ENCODE data around the gene CXorf38. TPM values are rescaled to one million over a fixed set of nuclear protein-coding genes. Genes with fewer than 3 reads are reported as not detected.

The CXorf38 gene
- total and polyA plus RNA-seq, 2 donors (not counting 1 experiment from before 2014, with no cell fraction given), result 26.4 to 28.1 TPM

DNA sequence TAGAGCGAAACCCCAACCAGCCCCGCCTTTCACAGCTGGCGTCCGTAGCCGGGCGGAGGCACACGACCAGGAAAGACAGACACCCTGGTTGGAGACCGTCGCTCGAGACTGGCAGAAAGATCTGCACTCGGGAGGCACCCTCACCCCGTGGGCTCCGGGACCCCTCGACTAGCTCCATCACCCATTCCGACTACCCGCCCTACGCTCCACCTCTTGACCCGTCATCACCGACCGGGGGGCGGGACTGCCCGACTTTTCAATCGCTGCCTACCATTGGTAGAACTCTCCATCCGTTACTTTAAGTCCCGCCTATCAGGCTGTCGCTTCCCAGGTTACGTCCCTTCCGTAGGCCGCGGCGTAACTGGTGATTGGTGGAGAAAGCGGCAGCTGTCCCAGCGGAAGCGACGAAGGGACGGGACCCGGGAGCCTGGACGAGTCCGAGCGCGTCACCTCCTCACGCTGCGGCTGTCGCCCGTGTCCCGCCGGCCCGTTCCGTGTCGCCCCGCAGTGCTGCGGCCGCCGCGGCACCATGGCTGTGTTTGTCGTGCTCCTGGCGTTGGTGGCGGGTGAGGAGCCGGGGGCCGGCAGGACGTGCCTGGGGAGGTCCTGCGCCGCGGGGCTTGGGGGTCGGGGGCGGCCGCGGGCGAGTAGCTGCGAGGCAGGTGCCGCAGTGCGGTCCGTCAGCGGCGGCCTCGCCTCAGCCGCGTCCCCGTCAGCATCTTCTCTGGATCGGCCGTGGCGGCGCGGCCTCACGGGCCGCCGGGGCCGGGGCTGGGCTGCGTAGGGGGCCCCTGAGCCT lies 66.6 kb downstream of the CXorf38 start, which contains the start of gene ATP6AP2:
ATP6AP2 (plus strand) TSS at position 434 of the 799 bp plus-strand sequence; CDS start at position 530, 96 bp downstream.
- H3K79me2 ChIP-seq (ENCODE audit: control insufficient read depth, insufficient read depth, low read length), result peaks cover 39% of the 10 kb centered on the region
- no peaks in the 10 kb centered on the region for H3K27me3 ChIP-seq (replicated peaks in 1 of 4; ENCODE audit: control extremely low read depth in 1 of 4, control insufficient read depth in 3 of 4, insufficient read depth in 4 of 4, low read length in 3 of 4)
- no peaks in the 10 kb centered on the region for H4K20me1 ChIP-seq (ENCODE audit: control insufficient read depth, insufficient read depth, low read length, poor library complexity, severe bottlenecking)
- peak within 1 kb of the TSS; percentile 24 to 74 (median 68) for H3K4me3 ChIP-seq (ENCODE audit: control extremely low read depth in 1 of 5, extremely low read depth in 1 of 5, insufficient read depth in 1 of 5, low read depth in 2 of 5, low read length in 4 of 5)
- Mint-ChIP-seq H3K27ac (peak within 1 kb of the TSS; percentile 96), H3K9me3 (ENCODE audit: insufficient read depth) (no peaks in the 10 kb centered on the region), H3K4me1 (peaks cover 25% of the 10 kb centered on the region), H3K27me3 (no peaks in the 10 kb centered on the region), H3K4me3 (peak within 1 kb of the TSS; percentile 93)
- no peaks in the 10 kb centered on the region for H3K36me3 ChIP-seq (replicated peaks in 1 of 2; ENCODE audit: control extremely low read depth in 1 of 2, control insufficient read depth in 1 of 2, extremely low read depth in 1 of 2, insufficient read depth in 2 of 2, low read length in 1 of 2)
- ATAC-seq (ENCODE audit: low read depth), result peak; percentile 95
- peak within 1 kb of the TSS; percentile 73 for H3K9ac ChIP-seq (ENCODE audit: low read length)
- H2AFZ ChIP-seq (ENCODE audit: insufficient read depth, low read depth, low read length, poor library complexity, severe bottlenecking), result peak within 1 kb of the TSS; percentile 67
- intact Hi-C loops (cut with micrococcal nuclease), result loop anchor here (1.0 kb wide), 1 partner anchor 67 kb away; the partner anchor contains the start of gene CXorf38
- peak within 1 kb of the TSS; percentile 70 for H3K4me2 ChIP-seq (replicated peaks; ENCODE audit: low read depth, low read length, poor library complexity, severe bottlenecking)
- no peaks in the 10 kb centered on the region for H3K9me3 ChIP-seq (ENCODE audit: control extremely low read depth in 1 of 3, control insufficient read depth in 2 of 3, insufficient read depth in 1 of 3, low read length in 2 of 3)
- WGBS (ENCODE audit: insufficient coverage), result under 1% methylated on average over 60 of the region's 89 CpGs
- CTCF ChIA-PET, result interaction anchor here (1.7 kb wide), 1 partner anchor 71 kb away, joined by 6 read pairs; no protein-coding TSS in a partner anchor
- peak within 1 kb of the TSS; percentile 86 to 94 for H3K27ac ChIP-seq (ENCODE audit: low read length in 2 of 2)
- peak; percentile 93 for DNase-seq
- POLR2A ChIA-PET, result interaction anchor here (0.8 to 1.4 kb wide), 2 partner anchors 36 to 504 kb away, joined by 4 to 6 read pairs; partner anchors contain the start of gene USP9X
- peaks cover 8 to 14% of the 10 kb centered on the region in 2 donors for H3K4me1 ChIP-seq (ENCODE audit: control insufficient read depth in 2 of 2, insufficient read depth in 2 of 2, low read length in 2 of 2)
- TF ChIP-seq CTCF (IDR thresholded peaks at IDR 0.05) (no peak), EZH2 (IDR thresholded peaks at IDR 0.05; ENCODE audit: borderline replicate concordance, insufficient read depth, low read depth, low read length, poor library complexity, severe bottlenecking) (no peak)

Measured in B cell (primary cell).